WTC11 (cell line): Measurements from ENCODE around the gene SLC6A8. TPM values are rescaled to one million over a fixed set of nuclear protein-coding genes. Genes with fewer than 3 reads are reported as not detected.

Experiments used
- ATAC-seq: fragments of 200-7000 bp; cut with Tn5 transposase; 2 replicates; pipeline ENCODE4 v1.10.0; 2021; ENCODE audit warnings: mild to moderate bottlenecking, moderate library complexity
- CTCF ChIA-PET: fragments of 300-600 bp; sonication (Branson Sonifier 250); formaldehyde crosslinking; loops from one replicate; lab custom pipeline; 2021; ENCODE audit warnings: antibody characterized with exemption; lab: Charles Lee
- POLR2A ChIA-PET: fragments of 350-600 bp; sonication (Branson Sonifier 250); formaldehyde crosslinking; loops from one replicate; lab custom pipeline; 2021; ENCODE audit warnings: antibody characterized with exemption; lab: Charles Lee
- DNase-seq: peaks from one replicate; pipeline ENCODE4 v3.0.0; 2021; ENCODE audit warnings: low spot score
- H3K27ac Mint-ChIP-seq: 2 replicates; pipeline ENCODE4 v1.8.0; 2021; ENCODE audit warnings: mixed read lengths
- H3K27me3 Mint-ChIP-seq: 2 replicates; pipeline ENCODE4 v1.8.0; 2021; ENCODE audit warnings: low read depth, mild to moderate bottlenecking, moderate library complexity, mixed read lengths
- H3K36me3 Mint-ChIP-seq: 2 replicates; pipeline ENCODE4 v1.8.0; 2021; ENCODE audit warnings: mixed read lengths
- H3K4me1 Mint-ChIP-seq: 2 replicates; pipeline ENCODE4 v1.8.0; 2022; ENCODE audit warnings: mixed read lengths
- H3K4me3 Mint-ChIP-seq: 2 replicates; pipeline ENCODE4 v1.8.0; 2021; ENCODE audit warnings: mild to moderate bottlenecking, moderate library complexity, mixed read lengths
- H3K9me3 Mint-ChIP-seq: 2 replicates; pipeline ENCODE4 v1.8.0; 2021; ENCODE audit warnings: mixed read lengths
- ATF6 ChIP-seq: sonication (generic); formaldehyde crosslinking; IDR thresholded peaks from 2 replicates; pipeline ENCODE4 v1.8.1; 2023; ENCODE audit warnings: mild to moderate bottlenecking, missing genetic modification reagents
- CBFB ChIP-seq: sonication (generic); formaldehyde crosslinking; IDR thresholded peaks from 2 replicates; pipeline ENCODE4 v1.8.1; 2022; ENCODE audit warnings: mild to moderate bottlenecking, low read depth, missing genetic modification reagents
- CDX4 ChIP-seq: fragments of 250-450 bp; sonication (Bioruptor Pico); IDR thresholded peaks from 2 replicates; pipeline ENCODE4 v1.9.0; 2021; ENCODE audit warnings: moderate library complexity, mild to moderate bottlenecking, inconsistent platforms, borderline replicate concordance
- ELF4 ChIP-seq: sonication (generic); formaldehyde crosslinking; IDR thresholded peaks from 2 replicates; pipeline ENCODE4 v1.8.1; 2022; ENCODE audit warnings: low read depth, mild to moderate bottlenecking, moderate library complexity, missing genetic modification reagents
- ESRRA ChIP-seq: sonication (generic); formaldehyde crosslinking; IDR thresholded peaks from 2 replicates; pipeline ENCODE4 v1.8.1; 2022; ENCODE audit warnings: mild to moderate bottlenecking, missing genetic modification reagents, borderline replicate concordance
- ETV6 ChIP-seq: sonication (generic); formaldehyde crosslinking; IDR thresholded peaks from 2 replicates; pipeline ENCODE4 v1.8.1; 2022; ENCODE audit warnings: mild to moderate bottlenecking, missing genetic modification reagents
- FOXJ3 ChIP-seq: sonication (generic); formaldehyde crosslinking; IDR thresholded peaks from 2 replicates; pipeline ENCODE4 v1.9.0; 2021; ENCODE audit warnings: missing genetic modification reagents, mild to moderate bottlenecking, borderline replicate concordance
- FOXP1 ChIP-seq: sonication (generic); formaldehyde crosslinking; IDR thresholded peaks from 2 replicates; pipeline ENCODE4 v1.8.0; 2022; ENCODE audit warnings: missing genetic modification reagents, mild to moderate bottlenecking, moderate library complexity, borderline replicate concordance
- GABPB1 ChIP-seq: sonication (generic); formaldehyde crosslinking; IDR thresholded peaks from 2 replicates; pipeline ENCODE4 v1.8.1; 2023; ENCODE audit warnings: mild to moderate bottlenecking, missing genetic modification reagents
- HMGA2 ChIP-seq: fragments of 250-450 bp; sonication (Bioruptor Pico); IDR thresholded peaks from 2 replicates; pipeline ENCODE4 v1.4.0; 2021; ENCODE audit warnings: mild to moderate bottlenecking, moderate library complexity
- JUN ChIP-seq: sonication (generic); formaldehyde crosslinking; IDR thresholded peaks from 2 replicates; pipeline ENCODE4 v1.8.0; 2023; ENCODE audit warnings: mild to moderate bottlenecking, missing genetic modification reagents
- NFE2L1 ChIP-seq: sonication (generic); formaldehyde crosslinking; IDR thresholded peaks from 2 replicates; pipeline ENCODE4 v1.8.1; 2023; ENCODE audit warnings: missing genetic modification reagents
- NFYB ChIP-seq: sonication (generic); formaldehyde crosslinking; conservative IDR thresholded peaks from 2 replicates; pipeline ENCODE4 v1.8.0; 2022; ENCODE audit warnings: low read depth, missing genetic modification reagents
- NR1H2 ChIP-seq: sonication (generic); formaldehyde crosslinking; IDR thresholded peaks from 2 replicates; pipeline ENCODE4 v1.9.0; 2021; ENCODE audit warnings: mild to moderate bottlenecking, moderate library complexity, missing genetic modification reagents
- NR2C2 ChIP-seq: sonication (generic); formaldehyde crosslinking; IDR thresholded peaks from 2 replicates; pipeline ENCODE4 v1.8.0; 2022; ENCODE audit warnings: mild to moderate bottlenecking, missing genetic modification reagents
- OVOL2 ChIP-seq: fragments of 250-450 bp; sonication (Bioruptor Pico); IDR thresholded peaks from 2 replicates; pipeline ENCODE4 v1.9.0; 2021; ENCODE audit warnings: mild to moderate bottlenecking, borderline replicate concordance
- PREB ChIP-seq: sonication (generic); formaldehyde crosslinking; IDR thresholded peaks from 2 replicates; pipeline ENCODE4 v1.8.1; 2022; ENCODE audit warnings: mild to moderate bottlenecking, missing genetic modification reagents, moderate library complexity, borderline replicate concordance
- PRRX2 ChIP-seq: fragments of 250-450 bp; sonication (Bioruptor Pico); IDR thresholded peaks from 2 replicates; pipeline ENCODE4 v1.8.0; 2021; ENCODE audit warnings: mild to moderate bottlenecking
- RORB ChIP-seq: fragments of 250-450 bp; sonication (Bioruptor Pico); IDR thresholded peaks from 2 replicates; pipeline ENCODE4 v1.9.0; 2021; ENCODE audit warnings: mild to moderate bottlenecking
- SP1 ChIP-seq: sonication (generic); formaldehyde crosslinking; conservative IDR thresholded peaks from 2 replicates; pipeline ENCODE4 v1.8.1; 2022; ENCODE audit warnings: missing genetic modification reagents
- ZBTB43 ChIP-seq: sonication (generic); formaldehyde crosslinking; IDR thresholded peaks from 2 replicates; pipeline ENCODE4 v1.8.1; 2023; ENCODE audit warnings: mild to moderate bottlenecking, missing genetic modification reagents
- total RNA-seq: library from RNA; stranded (reverse); gene quantifications from 3 replicates; pipeline ENCODE4 v1.2.3, GENCODE V29; 2021
- TF ChIP-seq, protein P1 (sequence below): sonication (generic); formaldehyde crosslinking; conservative IDR thresholded peaks from 2 replicates; pipeline ENCODE4 v1.8.1; 2022; ENCODE audit warnings: mild to moderate bottlenecking, missing genetic modification reagents
- TF ChIP-seq, protein P2 (sequence below): sonication (generic); formaldehyde crosslinking; IDR thresholded peaks from 2 replicates; pipeline ENCODE4 v1.8.1; 2022; ENCODE audit warnings: mild to moderate bottlenecking, moderate library complexity, missing genetic modification reagents

SLC6A8 gene
- total RNA-seq, 1 experiment from 2014 or later = 112 TPM

DNA sequence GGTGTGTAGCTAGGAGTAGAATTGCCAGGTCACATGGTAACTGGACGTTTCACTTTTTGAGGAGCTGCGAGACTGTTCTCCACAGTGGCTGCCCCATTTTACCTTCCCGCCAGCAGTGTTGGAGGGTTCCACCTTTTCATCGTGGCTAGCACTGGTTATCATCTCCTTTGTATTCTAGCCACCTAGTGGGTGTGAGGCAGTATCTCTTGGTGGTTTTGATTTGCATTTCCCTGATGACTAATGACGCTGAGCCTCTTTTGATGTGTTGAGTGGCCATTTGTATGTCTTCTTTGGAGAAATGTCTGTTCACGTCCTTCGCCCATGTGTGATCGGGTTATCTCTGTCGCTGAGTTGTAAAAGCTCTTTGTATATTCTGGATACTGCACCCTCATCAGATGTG is 47.5 kb downstream of the SLC6A8 start (continued):
- TF ChIP-seq RORB (CRISPR knock-in tag) = no peak
- no peak for TF ChIP-seq ETV6 (CRISPR knock-in tag)
- no peak for TF ChIP-seq PRRX2

- DNase-seq (no peak), ATAC-seq (no peak)
- TF ChIP-seq ATF6 (CRISPR knock-in tag) (no peak), ZBTB43 (CRISPR knock-in tag) (no peak)
- Mint-ChIP-seq H3K9me3 (peaks cover 13% of the 10 kb centered on the region), H3K36me3 (peaks cover 11% of the 10 kb centered on the region), H3K4me3 (no peak overlapping the region), H3K27ac (no peak overlapping the region), H3K27me3 (no peaks in the 10 kb centered on the region), H3K4me1 (peaks cover 7% of the 10 kb centered on the region)
- ChIA-PET CTCF (interaction anchor here (0.5 to 1.5 kb wide), 5 partner anchors 22 to 68 kb away, joined by 3 to 4 read pairs (median 3); no protein-coding TSS in a partner anchor), POLR2A (no interaction called here)
Measured at GRCh38 chrX:153736071-153736820, 48.5 kb downstream of the SLC6A8 start.

DNA sequence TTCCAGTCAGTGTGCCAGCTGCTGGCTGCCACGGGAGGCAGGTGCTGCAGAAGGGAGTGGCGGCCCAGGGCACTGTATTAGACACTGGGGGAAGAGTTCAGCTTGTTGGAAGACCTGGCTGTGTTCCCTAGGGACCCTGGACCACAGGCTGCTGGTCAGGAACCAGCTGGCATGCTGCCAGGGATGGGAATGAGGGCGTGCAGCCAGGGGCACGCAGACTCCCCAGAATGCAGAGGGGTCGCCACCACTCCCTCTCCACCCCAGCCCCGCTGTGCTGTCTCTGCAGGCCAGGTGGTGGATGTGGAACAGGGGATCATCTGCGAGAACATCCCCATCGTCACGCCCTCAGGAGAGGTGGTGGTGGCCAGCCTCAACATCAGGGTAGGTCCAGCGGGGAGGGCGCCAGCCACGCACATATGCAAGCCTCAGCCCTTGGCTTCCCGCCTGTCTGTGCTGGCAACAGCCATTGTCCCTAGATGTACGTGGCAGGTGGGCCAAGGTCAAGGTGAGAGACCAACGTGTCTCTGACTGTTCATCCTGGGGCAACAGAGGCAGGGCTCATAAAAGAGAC is 49.2 kb downstream of the SLC6A8 start:
- TF ChIP-seq CDX4 (no peak), PREB (CRISPR knock-in tag) (no peak), FOXP1 (CRISPR knock-in tag) (no peak), ESRRA (CRISPR knock-in tag) (no peak), NFE2L1 (CRISPR knock-in tag) (no peak), FOXJ3 (no peak), ETV6 (CRISPR knock-in tag) (no peak), CBFB (no peak), SP1 (CRISPR knock-in tag) (no peak), JUN (CRISPR knock-in tag) (no peak), HMGA2 (CRISPR knock-in tag) (no peak), NFYB (CRISPR knock-in tag) (no peak), ZBTB43 (CRISPR knock-in tag) (no peak), OVOL2 (CRISPR knock-in tag) (no peak), NR1H2 (no peak), NR2C2 (no peak), GABPB1 (no peak), ELF4 (no peak)
- TF ChIP-seq, protein P1, sequence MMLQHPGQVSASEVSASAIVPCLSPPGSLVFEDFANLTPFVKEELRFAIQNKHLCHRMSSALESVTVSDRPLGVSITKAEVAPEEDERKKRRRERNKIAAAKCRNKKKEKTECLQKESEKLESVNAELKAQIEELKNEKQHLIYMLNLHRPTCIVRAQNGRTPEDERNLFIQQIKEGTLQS (CRISPR knock-in tag) = no peak
- TF ChIP-seq, protein P2, sequence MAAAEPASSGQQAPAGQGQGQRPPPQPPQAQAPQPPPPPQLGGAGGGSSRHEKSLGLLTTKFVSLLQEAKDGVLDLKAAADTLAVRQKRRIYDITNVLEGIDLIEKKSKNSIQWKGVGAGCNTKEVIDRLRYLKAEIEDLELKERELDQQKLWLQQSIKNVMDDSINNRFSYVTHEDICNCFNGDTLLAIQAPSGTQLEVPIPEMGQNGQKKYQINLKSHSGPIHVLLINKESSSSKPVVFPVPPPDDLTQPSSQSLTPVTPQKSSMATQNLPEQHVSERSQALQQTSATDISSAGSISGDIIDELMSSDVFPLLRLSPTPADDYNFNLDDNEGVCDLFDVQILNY (CRISPR knock-in tag) = no peak
- CTCF ChIA-PET = interaction anchor here (1.0 to 1.5 kb wide), 2 partner anchors 29 to 69 kb away, joined by 3 to 4 read pairs; no protein-coding TSS in a partner anchor
- Mint-ChIP-seq H3K27ac (no peak overlapping the region), H3K36me3 (peaks cover 4% of the 10 kb centered on the region), H3K9me3 (peaks cover 6% of the 10 kb centered on the region), H3K4me1 (peaks cover 7% of the 10 kb centered on the region), H3K27me3 (no peaks in the 10 kb centered on the region), H3K4me3 (no peak overlapping the region)
- DNase-seq (no peak), ATAC-seq (no peak)
- POLR2A ChIA-PET = no interaction called here
